ENCODE results near the gene ADAM22.
A peak's percentile ranks its signal among the peaks of the same experiment; 100 is the strongest.

ADAM22 gene

DNA sequence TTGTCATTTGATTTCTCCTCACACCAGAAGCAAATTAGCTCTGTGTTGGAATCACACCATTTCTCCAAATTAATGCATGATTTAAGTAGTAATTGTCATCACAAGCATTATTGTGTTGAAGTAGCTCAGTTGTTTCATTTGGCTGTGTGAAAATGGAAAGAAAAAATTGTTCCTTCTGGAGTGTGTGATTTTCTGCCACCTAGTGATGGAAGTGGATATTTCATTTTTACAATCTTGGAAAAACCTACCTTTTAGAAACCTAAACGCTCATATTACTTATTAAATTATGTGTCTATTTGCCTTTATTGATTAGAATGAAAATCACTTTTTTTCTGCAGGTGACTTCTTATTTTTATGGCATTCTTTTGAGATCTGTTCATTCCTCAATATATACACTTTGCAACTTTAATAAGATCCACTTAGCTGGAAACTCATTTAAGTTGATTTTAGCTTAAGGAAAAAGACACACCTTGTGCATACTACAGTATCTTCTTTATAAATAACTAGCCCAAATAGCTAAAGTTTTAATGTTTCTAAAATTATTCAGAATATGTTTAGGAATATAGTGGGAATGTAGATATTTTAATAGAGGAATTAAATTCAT is 235.8 kb downstream of the ADAM22 start:
- no peak for DNase-seq

- DNase-seq, result no peak
Measured at GRCh38 chr7:88172842-88173241, 238.8 kb downstream of the ADAM22 start.

DNA sequence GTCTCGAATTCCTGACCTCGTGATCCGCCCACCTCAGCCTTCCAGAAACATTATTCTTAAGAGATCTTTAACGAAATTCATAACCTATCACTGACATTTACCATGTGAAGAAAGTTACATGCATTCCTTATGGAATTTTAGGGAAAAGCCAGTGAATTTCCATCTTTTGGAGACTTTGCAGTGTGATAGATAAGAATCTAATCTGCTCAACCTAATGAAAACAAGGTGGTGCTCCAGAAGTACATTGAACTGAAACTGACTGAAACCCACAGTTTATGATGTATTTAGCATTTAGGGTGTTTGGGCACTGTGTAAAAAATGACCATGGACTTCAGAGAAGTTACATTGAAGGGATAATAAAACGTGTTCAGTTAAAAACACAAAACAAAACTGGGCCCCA is 242.1 kb downstream of the ADAM22 start:
- no peak for DNase-seq

- DNase-seq, result no peak
Measured at GRCh38 chr7:88183051-88183450, 249.0 kb downstream of the ADAM22 start.

GRCh38 chr7:88184848-88185304 is 250.8 kb downstream of the ADAM22 start:
- no peak for DNase-seq

- DNase-seq, result no peak
Measured at GRCh38 chr7:88185650-88186049, 251.6 kb downstream of the ADAM22 start.

- no peak for DNase-seq
Measured at GRCh38 chr7:88191911-88192310, 257.9 kb downstream of the ADAM22 start.

- no peak for DNase-seq
Measured at GRCh38 chr7:88200261-88200660, 266.2 kb downstream of the ADAM22 start.

- DNase-seq, result peak; percentile 0
Measured at GRCh38 chr7:88200789-88201188, 266.7 kb downstream of the ADAM22 start.

DNA sequence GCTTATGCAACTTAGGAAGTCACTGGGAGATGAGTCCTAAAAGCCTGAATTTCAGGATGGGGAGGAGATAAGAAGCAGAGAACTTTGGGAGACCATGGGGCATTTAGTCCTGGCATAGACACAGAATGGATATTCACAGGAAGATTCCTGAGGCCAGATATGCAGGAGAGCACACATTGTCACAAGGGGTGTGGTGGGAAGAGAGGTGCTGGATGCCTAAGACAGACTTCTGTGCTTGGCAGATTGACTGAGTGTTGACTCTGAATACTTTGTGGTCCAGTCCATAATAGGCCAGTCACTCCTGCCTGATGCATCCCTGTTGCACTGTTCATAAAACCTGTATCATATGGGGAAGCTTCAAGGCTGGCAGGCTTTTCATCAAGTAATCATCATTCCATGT is 267.3 kb downstream of the ADAM22 start:
- DNase-seq, result no peak

- no peak for DNase-seq
Measured at GRCh38 chr7:88202278-88202677, 268.2 kb downstream of the ADAM22 start.

DNA sequence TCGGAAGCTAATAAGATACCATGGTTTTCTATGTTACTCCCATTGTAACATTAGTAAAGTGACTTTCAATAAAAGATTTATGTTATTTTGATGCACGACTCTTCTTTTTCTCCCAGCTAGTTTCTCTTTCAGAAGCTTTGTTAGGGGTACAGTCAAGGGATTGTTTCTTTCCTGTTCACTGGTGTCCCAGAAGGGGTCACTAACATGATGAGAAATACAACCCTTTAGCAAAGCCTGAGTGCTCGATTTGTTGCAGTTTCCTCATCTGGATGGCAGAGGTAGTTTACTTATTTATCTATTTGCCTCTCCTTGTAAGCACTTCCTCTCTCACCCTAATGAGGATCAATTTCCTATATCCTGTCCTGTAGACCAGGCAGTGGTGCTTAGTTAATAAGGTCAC is 268.7 kb downstream of the ADAM22 start:
- DNase-seq, result no peak

DNA sequence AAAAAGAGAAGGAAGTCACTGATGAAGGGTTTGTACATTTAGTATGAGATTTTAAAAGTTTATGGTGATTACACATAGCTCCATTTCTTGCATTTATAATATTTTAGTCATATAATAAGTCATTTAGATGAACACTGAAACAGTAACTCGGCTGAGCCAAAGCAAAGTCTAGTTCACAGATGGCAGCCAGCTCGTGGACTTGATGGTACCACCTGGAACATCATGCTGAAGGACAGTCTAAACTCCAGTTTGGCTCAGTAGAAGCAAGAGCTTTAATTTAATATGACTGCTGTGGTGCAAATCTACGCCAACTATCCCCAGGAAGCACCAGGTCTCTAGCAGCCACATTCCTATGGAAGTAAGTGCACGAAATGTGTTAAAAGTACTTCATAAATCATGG is 269.4 kb downstream of the ADAM22 start:
- no peak for DNase-seq

DNA sequence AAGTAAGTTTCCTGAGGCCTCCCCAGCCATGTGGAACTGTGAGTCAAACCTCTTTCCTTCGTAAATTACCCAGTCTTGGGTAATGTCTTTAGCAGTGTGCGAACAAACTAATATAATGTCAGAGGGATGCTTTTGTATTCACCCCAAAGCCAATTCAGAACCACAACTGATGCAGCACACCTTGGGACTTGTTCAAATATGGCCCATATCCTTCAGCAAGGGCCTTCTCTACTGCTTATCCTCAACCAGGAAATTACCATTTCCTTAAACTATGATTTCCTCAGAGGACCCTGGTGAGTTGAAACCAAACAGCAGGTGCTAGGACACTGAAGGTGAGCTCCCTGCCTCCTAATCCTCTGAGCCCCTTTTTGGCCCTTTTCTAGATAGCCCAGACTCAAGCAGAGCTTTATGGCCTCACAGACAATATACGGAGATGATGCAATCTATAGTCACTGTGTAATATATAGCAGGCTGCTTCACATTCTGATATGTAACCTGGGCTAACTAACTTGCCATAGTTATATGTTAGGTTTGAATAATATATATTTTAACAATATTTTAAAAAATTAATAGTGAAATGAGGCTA is 270.6 kb downstream of the ADAM22 start:
- DNase-seq, result no peak

DNA sequence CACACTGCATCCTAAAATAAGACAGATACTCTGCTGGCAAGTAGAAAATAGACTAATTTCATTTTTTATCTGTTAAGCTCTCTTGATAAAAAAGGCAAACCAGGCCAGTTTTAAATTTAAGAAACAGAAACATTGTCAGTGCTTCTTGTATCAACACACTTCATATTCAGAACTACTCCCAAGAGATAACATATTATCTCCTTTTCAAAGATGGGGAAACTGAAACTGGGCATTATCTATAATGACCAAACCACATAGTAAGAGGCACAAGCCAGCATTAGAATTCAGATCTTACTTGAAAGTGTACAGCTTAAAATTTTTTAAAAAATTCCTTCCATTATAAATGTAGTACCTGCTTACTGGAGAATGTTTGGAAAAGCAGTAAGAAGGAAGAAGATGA is 271.1 kb downstream of the ADAM22 start:
- no peak for DNase-seq

DNA sequence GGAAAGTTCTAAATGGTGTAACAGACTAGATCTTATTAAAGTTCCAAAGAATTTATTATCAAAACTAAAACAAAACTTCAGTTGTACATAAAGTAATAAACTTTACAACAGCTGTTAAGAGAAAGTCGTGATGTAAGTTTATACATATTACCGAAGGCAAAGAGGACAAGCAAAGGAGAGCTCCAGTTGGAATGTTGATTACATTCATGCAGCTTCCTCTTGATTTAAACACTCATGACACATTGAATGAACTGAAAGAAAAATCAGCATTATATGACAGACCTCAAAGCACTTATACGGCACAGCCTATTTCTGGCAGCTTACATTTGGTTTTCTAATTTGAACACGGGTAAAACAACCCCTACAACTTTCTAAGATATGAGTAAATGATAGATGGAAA is 272.2 kb downstream of the ADAM22 start:
- DNase-seq, result no peak

DNA sequence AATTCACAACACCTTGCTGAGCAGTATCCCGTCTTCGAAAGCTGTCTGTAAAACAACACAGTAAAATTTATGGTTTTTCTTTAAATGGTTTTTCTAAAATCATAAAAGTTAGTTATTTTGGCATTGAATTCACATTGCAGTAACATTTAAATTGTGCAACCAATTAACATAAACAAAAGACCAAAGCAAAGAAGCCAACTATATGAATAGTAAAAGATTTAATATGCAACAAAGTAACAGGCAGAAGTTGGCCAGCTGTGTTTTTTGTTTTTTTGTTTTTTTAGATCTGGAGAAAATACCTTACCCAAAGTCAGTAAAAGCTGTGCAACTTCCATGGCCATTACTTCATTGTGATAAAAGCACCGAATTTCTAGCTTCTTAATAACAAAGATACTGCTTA is 274.5 kb downstream of the ADAM22 start:
- DNase-seq, result no peak

- no peak for DNase-seq
Measured at GRCh38 chr7:88212918-88213317, 278.9 kb downstream of the ADAM22 start.

- no peak for DNase-seq
Measured at GRCh38 chr7:88214456-88214855, 280.4 kb downstream of the ADAM22 start.

- no peak for DNase-seq
Measured at GRCh38 chr7:88215295-88215694, 281.2 kb downstream of the ADAM22 start.

DNA sequence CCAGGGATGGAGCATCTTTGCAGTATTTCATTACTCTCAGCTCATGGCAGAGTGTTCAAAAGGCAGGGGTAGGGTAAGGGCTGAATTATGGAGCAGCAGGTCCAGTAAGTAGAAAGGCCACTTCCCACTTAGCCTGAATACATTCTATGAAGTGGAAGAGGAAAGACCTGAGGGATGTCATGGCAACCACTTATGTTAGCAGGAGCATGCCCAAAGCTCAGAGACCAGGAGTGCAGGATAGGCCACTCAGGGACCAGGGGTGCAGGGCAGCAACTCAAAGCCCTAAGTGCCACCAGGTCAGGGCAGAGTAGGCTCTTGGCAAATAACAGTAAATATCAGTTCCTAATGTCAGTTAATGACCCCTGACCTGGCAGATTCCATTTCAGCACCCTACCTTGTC is 282.2 kb downstream of the ADAM22 start:
- no peak for DNase-seq

DNA sequence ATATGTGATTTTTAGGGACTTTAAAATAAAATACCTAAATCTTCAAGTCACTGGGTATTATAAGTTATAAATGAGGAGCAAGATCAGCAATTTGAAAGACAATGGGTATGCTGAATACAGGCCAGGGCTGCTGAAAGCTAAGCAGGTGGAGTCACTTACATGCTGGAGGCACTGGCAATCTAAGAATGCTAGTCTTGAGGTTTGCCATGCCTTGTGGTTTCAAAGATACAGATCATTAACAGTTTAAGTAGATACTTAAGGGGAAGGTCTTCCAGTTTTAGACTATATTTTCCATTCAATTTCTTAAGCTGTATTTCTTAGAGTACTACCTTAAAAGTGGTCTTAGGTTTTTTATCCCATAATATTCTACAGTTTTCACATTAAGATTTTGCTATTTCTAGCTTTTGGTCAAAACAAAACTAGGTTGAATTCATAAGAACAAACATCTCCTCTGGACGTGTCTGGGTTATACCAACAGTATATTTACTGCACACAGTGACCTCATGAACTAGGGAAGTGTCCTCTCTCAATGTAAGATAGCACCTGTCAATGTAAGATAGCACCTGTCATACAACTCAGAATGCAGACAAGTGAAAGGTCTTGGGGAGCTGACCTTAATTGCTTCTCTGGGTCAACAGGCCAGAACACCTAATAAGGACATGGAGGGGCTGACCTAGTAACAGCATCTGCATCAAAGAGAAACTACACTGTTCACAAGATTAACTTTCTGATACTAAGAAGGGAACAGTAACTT is 283.8 kb downstream of the ADAM22 start:
- no peak for DNase-seq

DNA sequence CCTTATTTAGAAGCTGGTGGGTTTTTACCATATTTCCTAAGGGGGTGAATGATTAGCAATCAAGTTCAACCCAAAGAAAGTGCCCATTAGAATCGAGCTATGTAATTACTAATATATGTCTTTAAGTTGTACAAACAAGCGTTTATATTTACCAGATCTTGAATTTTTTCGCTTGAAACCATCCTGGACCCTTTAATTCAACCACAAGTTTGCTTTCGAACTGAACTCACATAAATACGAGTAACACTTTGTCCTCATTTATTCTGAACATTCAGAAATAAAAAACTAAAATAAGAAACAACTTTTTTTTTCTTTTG is 284.3 kb downstream of the ADAM22 start:
- DNase-seq, result no peak

DNA sequence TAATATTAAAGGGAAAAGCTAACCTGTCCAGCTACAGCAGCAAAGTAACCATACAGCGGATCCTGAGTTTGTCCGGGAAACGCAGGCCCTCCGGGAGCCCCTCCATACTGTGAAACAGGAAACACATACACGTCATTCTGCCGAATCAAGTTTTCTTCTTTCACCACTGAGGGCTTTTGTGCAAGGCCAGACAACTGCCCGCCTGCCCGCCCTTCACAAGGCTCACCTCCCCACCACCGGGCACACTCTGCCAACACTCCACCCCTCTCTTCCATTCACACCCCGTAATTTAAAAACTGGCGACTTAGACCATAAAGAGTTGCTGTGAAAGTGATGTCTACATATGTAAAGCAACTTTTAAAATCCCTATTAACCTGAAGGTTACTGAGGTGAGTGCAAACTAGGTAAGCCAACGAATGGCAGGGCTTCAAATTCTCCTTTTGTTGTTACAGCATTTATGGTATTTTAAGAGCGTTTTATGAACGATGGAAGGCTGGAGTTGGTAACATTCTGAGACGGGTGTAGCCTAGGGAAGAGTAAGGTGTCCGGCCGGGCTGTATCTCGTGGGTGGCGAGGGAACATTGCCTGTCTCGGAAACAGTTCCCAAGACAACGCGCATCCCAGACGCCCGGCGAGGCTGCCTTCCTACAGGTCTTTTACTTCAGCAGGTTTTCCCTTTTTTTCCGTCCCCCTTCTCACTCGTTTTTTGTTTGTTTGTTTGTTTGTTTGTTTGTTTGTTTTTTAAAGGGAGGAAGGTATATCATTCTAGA is 285.0 kb downstream of the ADAM22 start:
- peak; percentile 7 for DNase-seq
